ENCODE data around the gene LYPD3. TPM values are rescaled to one million over a fixed set of nuclear protein-coding genes. Genes with fewer than 3 reads are reported as not detected.

Gene LYPD3
- total RNA-seq, 1 experiment from 2014 or later, result 3.1 TPM

GRCh38 chr19:43430142-43430710 lies 35.2 kb downstream of the LYPD3 start:
- CTCF ChIA-PET, result interaction anchor here (0.7 to 1.5 kb wide), 3 partner anchors 17 to 253 kb away, joined by 3 read pairs; no protein-coding TSS in a partner anchor
- POLR2A ChIA-PET, result no interaction called here
- Mint-ChIP-seq H3K27ac (ENCODE audit: low read depth, unreplicated experiment) (no peak overlapping the region), H3K27me3 (ENCODE audit: insufficient read depth, unreplicated experiment) (no peaks in the 10 kb centered on the region), H3K9me3 (ENCODE audit: unreplicated experiment) (no peaks in the 10 kb centered on the region), H3K4me1 (ENCODE audit: insufficient read depth, unreplicated experiment) (peaks cover 12% of the 10 kb centered on the region), H3K36me3 (ENCODE audit: insufficient read depth, unreplicated experiment) (no peaks in the 10 kb centered on the region), H3K4me3 (ENCODE audit: unreplicated experiment) (no peak overlapping the region)
- intact Hi-C loops (cut with micrococcal nuclease), result no loop called here
- TF ChIP-seq, protein P1, sequence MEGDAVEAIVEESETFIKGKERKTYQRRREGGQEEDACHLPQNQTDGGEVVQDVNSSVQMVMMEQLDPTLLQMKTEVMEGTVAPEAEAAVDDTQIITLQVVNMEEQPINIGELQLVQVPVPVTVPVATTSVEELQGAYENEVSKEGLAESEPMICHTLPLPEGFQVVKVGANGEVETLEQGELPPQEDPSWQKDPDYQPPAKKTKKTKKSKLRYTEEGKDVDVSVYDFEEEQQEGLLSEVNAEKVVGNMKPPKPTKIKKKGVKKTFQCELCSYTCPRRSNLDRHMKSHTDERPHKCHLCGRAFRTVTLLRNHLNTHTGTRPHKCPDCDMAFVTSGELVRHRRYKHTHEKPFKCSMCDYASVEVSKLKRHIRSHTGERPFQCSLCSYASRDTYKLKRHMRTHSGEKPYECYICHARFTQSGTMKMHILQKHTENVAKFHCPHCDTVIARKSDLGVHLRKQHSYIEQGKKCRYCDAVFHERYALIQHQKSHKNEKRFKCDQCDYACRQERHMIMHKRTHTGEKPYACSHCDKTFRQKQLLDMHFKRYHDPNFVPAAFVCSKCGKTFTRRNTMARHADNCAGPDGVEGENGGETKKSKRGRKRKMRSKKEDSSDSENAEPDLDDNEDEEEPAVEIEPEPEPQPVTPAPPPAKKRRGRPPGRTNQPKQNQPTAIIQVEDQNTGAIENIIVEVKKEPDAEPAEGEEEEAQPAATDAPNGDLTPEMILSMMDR (IDR thresholded peaks at IDR 0.05; ENCODE audit: unreplicated experiment), result peak; percentile 9
- no TSS peak for BruUV-seq (replicated peaks)
- no peak for DNase-seq (ENCODE audit: unreplicated experiment)

GRCh38 chr19:43429395-43429794 lies 36.0 kb downstream of the LYPD3 start:
- no peaks in the 10 kb centered on the region for H3K36me3 Mint-ChIP-seq (ENCODE audit: insufficient read depth, unreplicated experiment)
- intact Hi-C loops (cut with micrococcal nuclease), result loop anchor here (5.0 to 10.0 kb wide), 3 partner anchors 157 to 325 kb away; no protein-coding TSS in a partner anchor
- H3K4me1 Mint-ChIP-seq (ENCODE audit: insufficient read depth, unreplicated experiment), result peaks cover 17% of the 10 kb centered on the region
- H3K9me3 Mint-ChIP-seq (ENCODE audit: unreplicated experiment), result no peaks in the 10 kb centered on the region
- ChIA-PET POLR2A (no interaction called here), CTCF (interaction anchor here (0.7 to 2.2 kb wide), 2 partner anchors 90 to 223 kb away, joined by 3 to 6 read pairs; no protein-coding TSS in a partner anchor)
- DNase-seq (ENCODE audit: unreplicated experiment), result no peak
- no peak overlapping the region for H3K4me3 Mint-ChIP-seq (ENCODE audit: unreplicated experiment)
- no peaks in the 10 kb centered on the region for H3K27me3 Mint-ChIP-seq (ENCODE audit: insufficient read depth, unreplicated experiment)
- TF ChIP-seq, protein P1 (IDR thresholded peaks at IDR 0.05; ENCODE audit: unreplicated experiment), result no peak
- no TSS peak for BruUV-seq (replicated peaks)
- H3K27ac Mint-ChIP-seq (ENCODE audit: low read depth, unreplicated experiment), result no peak overlapping the region

- peaks cover 17% of the 10 kb centered on the region for H3K4me1 Mint-ChIP-seq (ENCODE audit: insufficient read depth, unreplicated experiment)
- peak overlapping the region; percentile 50 for H3K27ac Mint-ChIP-seq (ENCODE audit: low read depth, unreplicated experiment)
- DNase-seq (ENCODE audit: unreplicated experiment), result peak; percentile 56
- H3K27me3 Mint-ChIP-seq (ENCODE audit: insufficient read depth, unreplicated experiment), result no peaks in the 10 kb centered on the region
- intact Hi-C loops (cut with micrococcal nuclease), result loop anchor here (5.0 to 10.0 kb wide), 3 partner anchors 153 to 321 kb away; no protein-coding TSS in a partner anchor
- TF ChIP-seq, protein P1 (IDR thresholded peaks at IDR 0.05; ENCODE audit: unreplicated experiment), result peak; percentile 40
- H3K9me3 Mint-ChIP-seq (ENCODE audit: unreplicated experiment), result no peaks in the 10 kb centered on the region
- CTCF ChIA-PET, result interaction anchor here (0.6 to 2.7 kb wide), 32 partner anchors 9 to 1010 kb away, joined by 3 to 19 read pairs (median 4); no protein-coding TSS in a partner anchor
- POLR2A ChIA-PET, result interaction anchor here (1.2 kb wide), 2 partner anchors 17 to 31 kb away, joined by 3 read pairs; no protein-coding TSS in a partner anchor
- BruUV-seq (replicated peaks), result no TSS peak
- no peaks in the 10 kb centered on the region for H3K36me3 Mint-ChIP-seq (ENCODE audit: insufficient read depth, unreplicated experiment)
- no peak overlapping the region for H3K4me3 Mint-ChIP-seq (ENCODE audit: unreplicated experiment)
Observed at GRCh38 chr19:43425567-43426392, 39.6 kb downstream of the LYPD3 start.

DNA sequence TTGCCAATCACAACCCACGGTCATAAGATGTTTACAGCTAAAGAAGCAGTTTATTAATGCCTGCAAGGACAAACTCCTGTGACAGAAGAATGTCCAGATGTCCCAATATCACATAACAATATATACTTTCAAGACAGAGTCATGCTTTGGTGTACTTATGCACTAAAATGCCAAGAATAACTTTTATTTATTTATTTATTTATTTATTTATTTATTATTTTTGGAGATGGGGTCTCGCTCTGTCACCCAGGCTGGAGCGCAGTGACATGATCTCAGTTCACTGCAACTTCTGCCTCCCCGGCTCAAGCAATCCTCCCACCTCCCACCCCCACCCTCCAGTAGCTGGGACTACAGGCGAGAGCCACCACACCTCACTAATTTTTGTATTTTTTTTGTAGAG lies 41.6 kb downstream of the LYPD3 start:
- intact Hi-C loops (cut with micrococcal nuclease), result loop anchor here (10.0 kb wide), 1 partner anchor 319 kb away; no protein-coding TSS in a partner anchor
- Mint-ChIP-seq H3K36me3 (ENCODE audit: insufficient read depth, unreplicated experiment) (no peaks in the 10 kb centered on the region), H3K4me3 (ENCODE audit: unreplicated experiment) (no peak overlapping the region), H3K27ac (ENCODE audit: low read depth, unreplicated experiment) (no peak overlapping the region), H3K9me3 (ENCODE audit: unreplicated experiment) (no peaks in the 10 kb centered on the region), H3K4me1 (ENCODE audit: insufficient read depth, unreplicated experiment) (peaks cover 17% of the 10 kb centered on the region), H3K27me3 (ENCODE audit: insufficient read depth, unreplicated experiment) (no peaks in the 10 kb centered on the region)
- ChIA-PET POLR2A (no interaction called here), CTCF (interaction anchor here (0.7 to 3.3 kb wide), 4 partner anchors 8 to 213 kb away, joined by 3 to 19 read pairs (median 8); no protein-coding TSS in a partner anchor)
- TF ChIP-seq, protein P1 (IDR thresholded peaks at IDR 0.05; ENCODE audit: unreplicated experiment), result no peak
- DNase-seq (ENCODE audit: unreplicated experiment), result no peak
- BruUV-seq (replicated peaks), result no TSS peak

Measured in MCF 10A (cell line).